Uterus (tissue), 4 donors: ENCODE results near the gene AAMP. TPM values are rescaled to one million over a fixed set of nuclear protein-coding genes. Genes with fewer than 3 reads are reported as not detected.
A peak's percentile ranks its signal among the peaks of the same experiment; 100 is the strongest.

Experiments
- DNase-seq, 2 donors: peaks; one replicate each; pipeline ENCODE4 v3.0.0-alpha.2; 2019 to 2020
- H3K27ac ChIP-seq, 2 donors: fragments of 200-600 bp; sonication (generic); 1 replicate in 1 of 2; 2 replicates in 1 of 2; pipeline ENCODE4 v1.5.1; 2016 to 2018
- H3K27me3 ChIP-seq, 2 donors: fragments of 200-600 bp; sonication (generic); one replicate each; pipeline ENCODE4 v1.5.1; 2018 to 2019; ENCODE audit warnings: control low read depth in 1 of 2
- H3K36me3 ChIP-seq, 2 donors: fragments of 200-600 bp; sonication (generic); one replicate each; pipeline ENCODE4 v1.5.1; 2019; ENCODE audit warnings: control low read depth in 1 of 2
- H3K4me1 ChIP-seq, 2 donors: fragments of 200-600 bp; sonication (generic); one replicate each; pipeline ENCODE4 v1.5.1; 2018 to 2019; ENCODE audit warnings: control low read depth in 1 of 2
- H3K4me3 ChIP-seq, 2 donors: fragments of 200-600 bp; sonication (generic); 1 replicate in 1 of 2; 2 replicates in 1 of 2; pipeline ENCODE4 v1.5.1; 2018 to 2019; ENCODE audit warnings: mild to moderate bottlenecking in 1 of 2
- H3K9me3 ChIP-seq, 2 donors: fragments of 200-600 bp; sonication (generic); one replicate each; pipeline ENCODE4 v1.5.1; 2019; ENCODE audit warnings: control low read depth in 1 of 2
- POLR2A ChIP-seq, 2 donors: fragments of 450-650 bp; IDR thresholded peaks; one replicate each; pipeline ENCODE4 v1.6.1; 2016; ENCODE audit warnings: antibody characterized with exemption in 2 of 2, mild to moderate bottlenecking in 1 of 2, moderate library complexity in 1 of 2
- intact Hi-C: fragments of 100-400 bp; cut with DNase I; formaldehyde crosslinking; loops from one replicate; pipeline ENCODE4 v1.15.1; 2023; ENCODE audit warnings: low total_unique reads
- total RNA-seq, 4 donors: library from RNA; depleted of rRNA in 3 of 4; stranded (reverse); fragments of >200 nt in 3 of 4; gene quantifications; one replicate each; pipeline versions ENCODE4 v1.1.0 to v1.2.4, GENCODE V29; 2014 to 2023
- TF ChIP-seq, protein P1 (sequence below), 4 experiments: fragments of 200-600 bp in 2 of 4; fragments of 450-650 bp in 2 of 4; sonication (generic) in 2 of 4; IDR thresholded peaks; one replicate each; pipeline ENCODE4 v1.5.1; 2016 to 2019; ENCODE audit warnings: antibody characterized with exemption in 4 of 4, mild to moderate bottlenecking in 2 of 4, moderate library complexity in 1 of 4
- donor health status: DM: yes; HTN: yes; CAD: no.

Gene AAMP
- total RNA-seq, 4 donors from 2014 or later, result 79.6 to 160 (median 134) TPM

DNA sequence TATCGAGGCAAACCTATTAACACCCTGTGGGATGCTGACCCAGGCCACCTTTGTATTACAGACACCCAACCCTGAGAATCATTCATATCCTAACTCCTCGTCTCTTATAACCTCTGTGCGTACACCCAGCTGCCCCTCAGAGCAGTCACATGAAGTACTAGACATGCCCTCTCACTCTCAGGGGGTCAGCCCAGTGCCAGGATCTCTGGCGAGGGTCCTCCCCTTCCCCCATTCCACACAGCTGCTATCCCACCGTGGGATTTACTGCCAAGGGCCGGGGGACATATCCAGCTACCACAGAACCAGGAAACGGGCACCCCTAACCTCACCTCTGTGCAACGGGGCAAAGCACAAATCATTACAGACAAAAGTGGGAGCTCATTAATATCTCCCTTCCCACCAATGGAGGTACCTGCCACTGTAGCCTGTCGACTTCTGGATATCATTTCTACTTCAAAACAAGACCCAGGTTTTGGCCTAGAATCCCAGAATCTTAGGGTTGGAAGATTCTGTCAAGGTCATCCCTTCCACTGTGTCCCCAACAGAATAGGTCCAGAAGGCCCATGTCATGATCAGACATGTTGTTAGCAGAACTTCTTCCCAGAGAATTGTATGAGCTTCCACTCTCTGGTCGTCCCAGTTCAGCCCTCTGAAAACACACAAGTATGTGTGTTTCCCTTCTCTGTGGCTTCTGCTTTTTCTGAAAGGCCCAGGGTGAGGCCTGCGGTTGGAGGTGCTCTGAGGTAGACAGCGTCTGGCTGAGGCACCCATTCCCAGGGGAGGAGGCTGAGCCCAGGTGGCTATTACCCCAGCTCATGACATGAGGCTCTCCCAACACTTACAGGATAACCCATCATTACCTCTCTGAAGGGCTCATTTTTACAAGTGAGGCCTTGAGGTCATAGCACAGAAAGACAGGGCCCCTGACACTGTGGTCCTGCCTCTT is 20.7 kb upstream of the AAMP start:
- H3K4me1 ChIP-seq, result peaks cover 9 to 33% of the 10 kb centered on the region in 2 donors

GRCh38 chr2:218289639-218290315 is 19.8 kb upstream of the AAMP start:
- peak in 1 of 2 donors; percentile 19 for TF ChIP-seq POLR2A (IDR thresholded peaks at IDR 0.05)
- TF ChIP-seq, protein P1, sequence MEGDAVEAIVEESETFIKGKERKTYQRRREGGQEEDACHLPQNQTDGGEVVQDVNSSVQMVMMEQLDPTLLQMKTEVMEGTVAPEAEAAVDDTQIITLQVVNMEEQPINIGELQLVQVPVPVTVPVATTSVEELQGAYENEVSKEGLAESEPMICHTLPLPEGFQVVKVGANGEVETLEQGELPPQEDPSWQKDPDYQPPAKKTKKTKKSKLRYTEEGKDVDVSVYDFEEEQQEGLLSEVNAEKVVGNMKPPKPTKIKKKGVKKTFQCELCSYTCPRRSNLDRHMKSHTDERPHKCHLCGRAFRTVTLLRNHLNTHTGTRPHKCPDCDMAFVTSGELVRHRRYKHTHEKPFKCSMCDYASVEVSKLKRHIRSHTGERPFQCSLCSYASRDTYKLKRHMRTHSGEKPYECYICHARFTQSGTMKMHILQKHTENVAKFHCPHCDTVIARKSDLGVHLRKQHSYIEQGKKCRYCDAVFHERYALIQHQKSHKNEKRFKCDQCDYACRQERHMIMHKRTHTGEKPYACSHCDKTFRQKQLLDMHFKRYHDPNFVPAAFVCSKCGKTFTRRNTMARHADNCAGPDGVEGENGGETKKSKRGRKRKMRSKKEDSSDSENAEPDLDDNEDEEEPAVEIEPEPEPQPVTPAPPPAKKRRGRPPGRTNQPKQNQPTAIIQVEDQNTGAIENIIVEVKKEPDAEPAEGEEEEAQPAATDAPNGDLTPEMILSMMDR (IDR thresholded peaks at IDR 0.05), result no peak
- H3K27ac ChIP-seq, result peak overlapping the region; percentile 98 to 100
- peaks cover 17 to 39% of the 10 kb centered on the region in 2 donors for H3K4me1 ChIP-seq
- H3K27me3 ChIP-seq, result no peaks in the 10 kb centered on the region
- no peaks in the 10 kb centered on the region for H3K36me3 ChIP-seq
- intact Hi-C loops, result loop anchor here (10.0 kb wide), 1 partner anchor 105 kb away; the partner anchor contains the start of gene CTDSP1
- no peaks in the 10 kb centered on the region for H3K9me3 ChIP-seq
- no peak overlapping the region for H3K4me3 ChIP-seq
- no peak for DNase-seq

More for the DNA sequence above, 20.7 kb upstream of the AAMP start:
- intact Hi-C loops, result loop anchor here (10.0 kb wide), 1 partner anchor 104 kb away; the partner anchor contains the start of gene CTDSP1
- Histone ChIP-seq H3K27ac (peak overlapping the region; percentile 98 to 100), H3K4me3 (peak overlapping the region; percentile 84 to 97), H3K9me3 (no peaks in the 10 kb centered on the region), H3K27me3 (no peaks in the 10 kb centered on the region), H3K36me3 (no peaks in the 10 kb centered on the region)
- TF ChIP-seq, protein P1 (IDR thresholded peaks at IDR 0.05), result no peak
- no peak for TF ChIP-seq POLR2A (IDR thresholded peaks at IDR 0.05)
- DNase-seq, result no peak

DNA sequence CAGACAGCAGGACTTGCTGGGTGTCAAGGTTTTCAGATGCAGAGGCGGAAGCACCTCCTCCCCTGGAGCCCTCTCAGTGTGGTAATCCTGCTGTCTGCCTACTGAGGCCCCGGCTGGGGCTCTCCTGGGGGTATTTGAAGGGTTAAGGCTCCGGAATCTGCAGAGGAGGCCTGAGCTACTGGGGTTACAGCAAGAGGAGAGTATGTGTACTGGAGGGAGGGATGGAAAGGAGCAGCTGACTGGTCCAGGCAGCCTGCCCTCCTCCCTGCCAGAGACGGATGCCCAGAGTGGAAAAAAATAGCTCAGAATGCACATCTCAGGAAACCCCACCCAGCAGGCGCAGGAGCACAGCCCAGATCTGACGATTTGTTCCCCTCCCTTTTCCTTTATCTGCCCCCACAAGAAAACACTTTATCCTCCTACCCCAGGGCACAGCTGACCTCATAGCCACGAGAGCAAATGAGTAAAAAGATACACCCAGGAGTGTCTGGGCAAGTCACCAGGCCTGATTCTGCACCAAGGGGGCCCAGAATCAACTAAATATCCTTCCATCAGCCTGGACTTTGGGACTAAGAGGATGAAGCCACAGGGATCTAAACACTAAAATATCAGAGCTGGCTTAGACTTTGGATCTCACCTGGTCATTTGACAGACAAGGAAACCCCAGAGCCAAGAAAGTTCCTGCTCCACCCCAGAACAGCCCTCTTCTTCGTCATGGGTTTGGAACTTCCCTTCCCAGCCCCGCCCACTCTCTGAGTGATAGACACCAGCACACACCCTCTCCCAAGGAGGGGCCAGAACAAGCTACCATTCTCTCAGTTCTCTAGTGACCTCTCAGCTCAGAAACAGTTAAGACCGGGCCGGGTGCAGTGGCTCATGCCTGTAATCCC is 16.9 kb upstream of the AAMP start:
- H3K9me3 ChIP-seq, result no peaks in the 10 kb centered on the region
- DNase-seq, result peak; percentile 91 to 96
- H3K4me1 ChIP-seq, result peaks cover 20 to 56% of the 10 kb centered on the region in 2 donors

GRCh38 chr2:218285604-218286003 is 15.7 kb upstream of the AAMP start:
- no peaks in the 10 kb centered on the region for H3K27me3 ChIP-seq
- no peak for TF ChIP-seq POLR2A (IDR thresholded peaks at IDR 0.05)
- TF ChIP-seq, protein P1 (IDR thresholded peaks at IDR 0.05), result no peak
- no peaks in the 10 kb centered on the region for H3K36me3 ChIP-seq
- H3K4me3 ChIP-seq, result peak overlapping the region in 1 of 2 donors; percentile 41
- H3K4me1 ChIP-seq, result peaks cover 20 to 54% of the 10 kb centered on the region in 2 donors
- H3K9me3 ChIP-seq, result no peaks in the 10 kb centered on the region
- peak in 1 of 2 donors; percentile 50 for DNase-seq
- H3K27ac ChIP-seq, result peak overlapping the region; percentile 98 to 100
- intact Hi-C loops, result no loop called here

More for the DNA sequence above, 16.9 kb upstream of the AAMP start:
- peak overlapping the region; percentile 98 to 100 for H3K27ac ChIP-seq
- intact Hi-C loops, result no loop called here
- H3K4me3 ChIP-seq, result peak overlapping the region; percentile 41 to 55
- no peaks in the 10 kb centered on the region for H3K27me3 ChIP-seq
- no peaks in the 10 kb centered on the region for H3K36me3 ChIP-seq
- TF ChIP-seq, protein P1 (IDR thresholded peaks at IDR 0.05), result peak in 1 of 4 experiments; percentile 4
- TF ChIP-seq POLR2A (IDR thresholded peaks at IDR 0.05), result peak; percentile 41 to 67
